ENCODE data around the gene OTUD4. TPM values are rescaled to one million over a fixed set of nuclear protein-coding genes. Genes with fewer than 3 reads are reported as not detected.

OTUD4 gene
- total and polyA plus RNA-seq, 9 of the 15 experiments (the other 6 are each of a cell fraction or from before 2014, with no cell fraction given), result 4.2 to 29.0 (median 24.8) TPM

GRCh38 chr4:145153181-145153903 lies 27.0 kb downstream of the OTUD4 start:
- no peaks in the 10 kb centered on the region for H3K9me3 ChIP-seq (replicated peaks; ENCODE audit: control insufficient read depth, insufficient read depth, low read depth, low read length)
- no peaks in the 10 kb centered on the region for H3K27me3 ChIP-seq (ENCODE audit: control insufficient read depth in 2 of 2, insufficient read depth in 2 of 2, low read length in 2 of 2)
- POLR2A ChIA-PET, result no interaction called here
- no peaks in the 10 kb centered on the region for H3K4me1 ChIP-seq (replicated peaks in 1 of 2; ENCODE audit: control insufficient read depth in 2 of 2, insufficient read depth in 2 of 2, low read length in 2 of 2)
- 100% methylated on average over 2 of the region's 2 CpGs for WGBS (ENCODE audit: insufficient coverage, low coverage, missing lambda C conversion rate)
- no peak overlapping the region for H3K4me3 ChIP-seq
- no peaks in the 10 kb centered on the region for H4K20me1 ChIP-seq (replicated peaks; ENCODE audit: control insufficient read depth, insufficient read depth, low read length)
- H3K36me3 ChIP-seq (ENCODE audit: control insufficient read depth, insufficient read depth, low read length), result peaks cover 86% of the 10 kb centered on the region
- CTCF ChIA-PET (ENCODE audit: low intra/inter-chr PET ratio), result no interaction called here
- DNase-seq (ENCODE audit: extremely low read depth in 1 of 4, low spot score in 3 of 4), result no peak
- intact Hi-C loops (cut with micrococcal nuclease) (loop anchor here (5.0 to 10.0 kb wide), 3 partner anchors 54 to 461 kb away; partner anchors contain the start of gene MMAA), in situ Hi-C loops (cut with MboI) (no loop called here)
- H3K79me2 ChIP-seq (ENCODE audit: control insufficient read depth, insufficient read depth, low read length), result peaks cover 4% of the 10 kb centered on the region; the same call in 1 of the 3 replicates
- H2AFZ ChIP-seq (ENCODE audit: low read depth, low read length), result no peak overlapping the region
- no peak for ATAC-seq
- no peak overlapping the region for H3K4me2 ChIP-seq (ENCODE audit: insufficient read depth, low read length)
- FAIRE-seq, result no peak
- H3K27ac ChIP-seq (ENCODE audit: extremely low read depth, low read depth, low read length), result no peak overlapping the region
- no peak overlapping the region for H3K9ac ChIP-seq (ENCODE audit: insufficient read depth in 1 of 2, low read depth in 2 of 2, low read length in 2 of 2)
- TF ChIP-seq RBBP5 (IDR thresholded peaks at IDR 0.05; ENCODE audit: borderline replicate concordance, insufficient read depth, low read length, poor library complexity, severe bottlenecking), result no peak
- H3K9me1 ChIP-seq (ENCODE audit: control insufficient read depth, insufficient read depth, low read length), result no peaks in the 10 kb centered on the region
- BruUV-seq (replicated peaks), result no TSS peak

- no peak overlapping the region for H3K4me3 ChIP-seq
- no peak overlapping the region for H2AFZ ChIP-seq (ENCODE audit: low read depth, low read length)
- POLR2A ChIA-PET, result interaction anchor here (0.8 kb wide), 1 partner anchor 12 kb away, joined by 6 read pairs; no protein-coding TSS in a partner anchor
- H3K9me3 ChIP-seq (replicated peaks; ENCODE audit: control insufficient read depth, insufficient read depth, low read depth, low read length), result no peaks in the 10 kb centered on the region
- H3K4me1 ChIP-seq (replicated peaks in 1 of 2; ENCODE audit: control insufficient read depth in 2 of 2, insufficient read depth in 2 of 2, low read length in 2 of 2), result no peaks in the 10 kb centered on the region
- in situ Hi-C loops (cut with MboI), result no loop called here
- H3K9ac ChIP-seq (ENCODE audit: insufficient read depth in 1 of 2, low read depth in 2 of 2, low read length in 2 of 2), result no peak overlapping the region
- intact Hi-C loops (cut with micrococcal nuclease), result no loop called here
- no peak for FAIRE-seq
- H4K20me1 ChIP-seq (replicated peaks; ENCODE audit: control insufficient read depth, insufficient read depth, low read length), result no peaks in the 10 kb centered on the region
- no peak overlapping the region for H3K4me2 ChIP-seq (ENCODE audit: insufficient read depth, low read length)
- H3K79me2 ChIP-seq (ENCODE audit: control insufficient read depth, insufficient read depth, low read length), result peaks cover 4% of the 10 kb centered on the region; the same call in 1 of the 3 replicates
- TF ChIP-seq ELK3 (CRISPR knock-in tag; IDR thresholded peaks at IDR 0.05) (no peak), ATF3 (IDR thresholded peaks at IDR 0.05) (no peak), ATF3 (CRISPR knock-in tag; conservative IDR thresholded peaks at IDR 0.05) (no peak), POLR2AphosphoS5 (IDR thresholded peaks at IDR 0.05; ENCODE audit: control insufficient read depth, insufficient read depth, low read depth, low read length) (no peak)
- H3K36me3 ChIP-seq (ENCODE audit: control insufficient read depth, insufficient read depth, low read length), result peaks cover 91% of the 10 kb centered on the region
- no TSS peak for BruUV-seq (replicated peaks)
- CTCF ChIA-PET (ENCODE audit: low intra/inter-chr PET ratio), result no interaction called here
- H3K9me1 ChIP-seq (ENCODE audit: control insufficient read depth, insufficient read depth, low read length), result no peaks in the 10 kb centered on the region
- DNase-seq (ENCODE audit: extremely low read depth in 1 of 4, low spot score in 3 of 4), result no peak
- 100% methylated on average over 3 of the region's 3 CpGs for WGBS (ENCODE audit: insufficient coverage, low coverage, missing lambda C conversion rate)
- H3K27me3 ChIP-seq (ENCODE audit: control insufficient read depth in 2 of 2, insufficient read depth in 2 of 2, low read length in 2 of 2), result no peaks in the 10 kb centered on the region
- no peak overlapping the region for H3K27ac ChIP-seq (ENCODE audit: extremely low read depth, low read depth, low read length)
- no peak for ATAC-seq
These were observed 31.4 kb downstream of the OTUD4 start for GRCh38 chr4:145148980-145149379.

Measured in K562 (cell line).